ENCODE measurements around the gene FOXP3. TPM values are rescaled to one million over a fixed set of nuclear protein-coding genes. Genes with fewer than 3 reads are reported as not detected.

The FOXP3 gene
- total RNA-seq, 4 donors from 2014 or later = 0.22 TPM; not detected in 3

DNA sequence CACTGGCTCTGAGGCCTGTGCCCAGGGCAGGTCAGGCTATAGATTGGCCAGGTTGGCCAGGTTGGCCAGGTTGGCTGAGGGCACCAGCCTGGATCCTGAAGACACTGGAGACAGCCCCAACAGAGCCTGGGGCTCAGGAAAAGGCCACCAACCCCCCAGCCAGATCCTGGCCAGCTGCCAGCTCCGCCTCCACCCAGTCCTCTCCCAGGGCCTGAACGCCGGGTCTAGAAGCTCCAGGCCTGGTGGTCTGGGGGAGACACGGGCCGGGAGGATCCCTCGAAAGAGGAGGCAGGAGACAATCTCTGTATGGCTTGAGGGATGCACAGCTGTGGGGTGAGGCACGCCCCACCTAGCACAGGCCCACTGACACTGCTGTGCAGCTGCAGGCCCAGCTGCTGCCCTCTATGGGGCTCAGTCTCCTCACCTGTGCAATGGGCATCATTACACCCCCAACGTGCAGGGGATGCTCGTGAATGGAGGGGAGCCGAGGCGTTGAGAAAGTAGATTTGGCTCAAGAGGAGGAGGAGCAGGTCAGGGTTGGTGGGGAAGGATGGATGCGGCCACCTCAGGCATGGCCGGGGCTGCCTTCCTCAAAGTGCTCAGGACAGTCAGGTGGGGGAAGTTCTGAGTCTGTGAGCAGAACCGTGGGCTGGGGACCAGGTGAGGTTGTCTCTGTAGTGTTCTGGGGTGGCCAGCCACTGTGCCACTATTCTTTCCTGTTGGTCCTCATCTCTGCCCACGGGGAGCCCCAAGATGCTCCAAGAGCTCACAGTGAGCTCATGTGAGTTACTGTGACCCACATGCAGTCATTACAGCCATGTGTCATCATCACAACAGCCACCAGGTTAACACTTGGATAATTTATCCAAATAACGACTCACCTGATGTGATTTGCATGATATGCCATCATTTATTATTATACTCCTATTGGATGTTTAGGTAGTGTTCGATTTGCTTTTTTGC, 28.2 kb upstream of the FOXP3 start:
- TF ChIP-seq, protein P1, sequence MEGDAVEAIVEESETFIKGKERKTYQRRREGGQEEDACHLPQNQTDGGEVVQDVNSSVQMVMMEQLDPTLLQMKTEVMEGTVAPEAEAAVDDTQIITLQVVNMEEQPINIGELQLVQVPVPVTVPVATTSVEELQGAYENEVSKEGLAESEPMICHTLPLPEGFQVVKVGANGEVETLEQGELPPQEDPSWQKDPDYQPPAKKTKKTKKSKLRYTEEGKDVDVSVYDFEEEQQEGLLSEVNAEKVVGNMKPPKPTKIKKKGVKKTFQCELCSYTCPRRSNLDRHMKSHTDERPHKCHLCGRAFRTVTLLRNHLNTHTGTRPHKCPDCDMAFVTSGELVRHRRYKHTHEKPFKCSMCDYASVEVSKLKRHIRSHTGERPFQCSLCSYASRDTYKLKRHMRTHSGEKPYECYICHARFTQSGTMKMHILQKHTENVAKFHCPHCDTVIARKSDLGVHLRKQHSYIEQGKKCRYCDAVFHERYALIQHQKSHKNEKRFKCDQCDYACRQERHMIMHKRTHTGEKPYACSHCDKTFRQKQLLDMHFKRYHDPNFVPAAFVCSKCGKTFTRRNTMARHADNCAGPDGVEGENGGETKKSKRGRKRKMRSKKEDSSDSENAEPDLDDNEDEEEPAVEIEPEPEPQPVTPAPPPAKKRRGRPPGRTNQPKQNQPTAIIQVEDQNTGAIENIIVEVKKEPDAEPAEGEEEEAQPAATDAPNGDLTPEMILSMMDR (IDR thresholded peaks at IDR 0.05; ENCODE audit: low read depth) = no peak

DNA sequence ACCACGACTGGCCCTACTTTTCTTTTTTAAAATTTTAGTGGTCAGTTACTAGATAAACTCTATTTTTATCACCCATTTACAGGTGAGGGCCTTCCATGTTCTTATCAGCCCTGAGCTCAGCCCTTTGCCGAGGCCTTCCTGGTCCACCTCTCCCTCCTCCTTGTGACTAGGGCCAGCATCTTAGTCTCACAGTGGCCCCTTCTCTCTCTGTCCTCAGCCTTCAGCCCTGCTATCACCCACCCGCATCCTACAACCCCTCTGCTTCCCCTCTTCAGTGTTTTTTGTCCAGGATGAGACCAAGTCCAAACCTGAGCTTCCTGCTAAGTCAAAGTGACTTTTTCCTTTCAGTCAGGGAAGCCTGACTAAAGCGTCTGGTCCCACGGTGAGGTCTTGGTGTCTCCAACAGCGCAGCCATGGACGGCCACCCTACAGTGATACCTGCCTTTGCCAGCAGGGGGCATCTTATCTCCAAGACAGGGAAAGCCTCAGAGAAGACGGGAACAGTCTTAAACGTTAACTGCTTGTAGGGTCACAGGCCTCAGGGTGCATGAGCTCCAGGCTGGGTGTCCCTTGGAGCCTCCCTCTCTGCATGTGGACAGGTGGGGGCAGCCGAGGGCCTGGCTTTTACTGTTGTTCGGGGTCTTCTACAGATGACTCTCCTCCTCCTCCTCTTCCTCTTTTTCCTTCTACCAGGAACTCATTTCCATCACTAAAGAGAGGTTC, 27.3 kb upstream of the FOXP3 start:
- TF ChIP-seq, protein P1 (IDR thresholded peaks at IDR 0.05; ENCODE audit: low read depth) = no peak

DNA sequence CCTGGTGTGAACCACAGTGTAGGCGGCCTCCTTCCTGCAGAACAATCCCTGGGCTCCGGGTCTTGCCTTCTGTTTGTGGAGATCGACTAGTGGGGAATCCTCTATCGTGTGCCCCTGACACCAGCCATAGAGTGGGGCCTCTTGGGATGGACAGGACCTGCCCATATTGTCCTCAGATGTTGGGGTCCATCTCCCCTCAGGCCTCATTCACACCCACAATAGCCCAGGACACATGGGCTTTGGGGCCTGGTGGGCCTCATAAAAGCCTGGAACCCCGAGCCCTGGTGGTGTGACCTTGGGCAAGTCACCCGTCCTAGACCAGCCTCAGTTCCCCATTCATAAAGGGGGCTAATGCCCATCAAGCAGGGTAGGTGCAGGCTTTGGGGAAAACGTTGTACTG, 25.7 kb upstream of the FOXP3 start:
- TF ChIP-seq, protein P1 (IDR thresholded peaks at IDR 0.05; ENCODE audit: low read depth) = no peak

DNA sequence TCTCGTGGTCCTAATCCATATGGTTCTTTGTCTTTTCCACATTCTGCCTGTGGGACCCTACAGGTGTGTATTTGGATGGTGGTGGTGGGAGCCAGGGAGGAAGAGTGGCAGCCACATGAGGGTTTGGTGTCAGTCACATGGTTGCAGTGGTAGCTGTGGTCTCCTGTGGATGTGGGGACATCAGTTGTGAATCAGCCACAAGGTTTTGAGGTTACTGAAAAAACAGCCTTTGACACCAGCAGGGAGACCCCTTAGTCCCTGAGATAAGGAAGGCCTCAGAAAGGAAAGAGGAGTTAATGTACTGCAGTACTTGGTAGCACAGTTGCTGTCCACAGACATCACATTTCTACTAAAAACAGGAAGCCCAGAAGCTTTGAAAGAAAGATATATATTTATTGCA, 23.2 kb upstream of the FOXP3 start:
- TF ChIP-seq, protein P1 (IDR thresholded peaks at IDR 0.05; ENCODE audit: low read depth) = no peak

DNA sequence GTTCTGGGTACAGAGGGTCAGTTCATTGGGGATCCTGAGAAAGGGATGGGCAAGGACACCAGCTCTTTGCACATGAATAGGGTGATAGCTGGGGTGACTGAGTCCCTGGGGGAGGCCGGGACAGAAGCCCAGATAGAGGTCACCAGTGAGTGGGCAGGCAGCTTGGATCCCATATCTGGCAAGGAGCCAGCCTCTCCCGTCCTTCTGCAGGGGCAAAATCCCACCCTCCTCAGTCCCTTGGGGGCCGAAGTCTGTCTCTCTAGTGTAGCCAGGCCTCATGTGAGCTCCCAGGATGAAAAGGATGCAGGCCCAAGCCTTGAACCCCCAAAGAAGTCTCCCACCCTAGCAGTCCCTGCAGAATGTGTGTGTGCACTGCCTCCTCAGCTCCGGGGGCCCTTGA, 22.1 kb upstream of the FOXP3 start:
- TF ChIP-seq, protein P1 (IDR thresholded peaks at IDR 0.05; ENCODE audit: low read depth) = no peak

DNA sequence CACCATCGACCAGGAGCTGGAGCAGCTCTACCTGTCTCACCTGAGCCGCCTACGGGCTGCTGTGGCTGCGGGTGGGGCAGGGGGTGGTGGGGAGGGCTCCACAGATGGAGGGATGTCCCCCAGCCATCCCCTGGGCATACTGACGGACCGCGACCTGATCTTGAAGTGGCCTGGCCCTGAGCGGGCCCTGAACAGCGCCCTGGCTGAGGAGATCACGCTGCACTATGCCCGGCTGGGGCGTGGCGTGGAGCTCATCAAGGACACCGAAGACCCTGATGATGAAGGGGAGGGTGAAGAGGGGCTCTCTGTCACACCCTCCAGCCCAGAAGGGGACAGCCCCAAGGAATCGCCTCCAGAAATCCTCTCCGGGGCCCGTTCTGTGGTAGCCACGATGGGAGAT, 21.6 kb upstream of the FOXP3 start:
- TF ChIP-seq, protein P1 (IDR thresholded peaks at IDR 0.05; ENCODE audit: low read depth) = no peak

DNA sequence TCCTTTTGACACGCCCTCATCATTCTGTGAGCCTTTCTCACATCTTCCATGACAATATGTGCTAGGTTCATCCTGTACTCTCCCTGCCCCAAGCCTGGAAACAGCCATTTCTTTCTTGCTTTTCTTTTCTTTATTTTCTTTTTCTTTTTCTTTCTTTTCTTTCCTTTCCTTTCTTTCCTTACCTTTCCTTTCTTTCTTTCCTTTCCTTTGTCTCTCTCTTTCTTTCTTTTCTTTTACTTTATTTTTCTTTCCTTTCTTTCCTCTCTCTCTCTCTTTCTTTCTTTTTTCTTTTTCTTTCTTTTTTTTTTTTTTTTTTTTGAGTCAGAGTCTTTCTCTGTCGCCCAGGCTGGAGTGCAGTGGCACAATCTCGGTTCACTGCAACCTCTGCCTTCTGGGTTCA, 19.7 kb upstream of the FOXP3 start:
- TF ChIP-seq, protein P1 (IDR thresholded peaks at IDR 0.05; ENCODE audit: low read depth) = no peak
